ENCODE measurements around the gene DCTN5. TPM values are rescaled to one million over a fixed set of nuclear protein-coding genes. Genes with fewer than 3 reads are reported as not detected.

The DCTN5 gene
- total and polyA plus RNA-seq, 8 donors, result 55.1 to 66.4 (median 60.4) TPM

GRCh38 chr16:23663918-23664317, 22.7 kb downstream of the DCTN5 start:
- Histone ChIP-seq H3K36me3 (peaks cover 0 to 100% of the 10 kb centered on the region in 2 donors), H3K27ac (no peak overlapping the region), H3K9me3 (no peaks in the 10 kb centered on the region), H3K27me3 (no peaks in the 10 kb centered on the region), H3K4me1 (no peaks in the 10 kb centered on the region), H3K4me3 (no peak overlapping the region)
- DNase-seq, result no peak
- intact Hi-C loops (cut with DNase I), result no loop called here
- ATAC-seq, result no peak
- no peak for TF ChIP-seq CTCF (IDR thresholded peaks at IDR 0.05)

GRCh38 chr16:23666571-23667354, 25.5 kb downstream of the DCTN5 start:
- ATAC-seq, result no peak
- Histone ChIP-seq H3K27me3 (no peaks in the 10 kb centered on the region), H3K4me3 (no peak overlapping the region), H3K36me3 (peaks cover 0 to 100% of the 10 kb centered on the region in 2 donors), H3K27ac (no peak overlapping the region), H3K9me3 (no peaks in the 10 kb centered on the region), H3K4me1 (no peaks in the 10 kb centered on the region)
- DNase-seq, result no peak
- intact Hi-C loops (cut with DNase I), result no loop called here
- TF ChIP-seq CTCF (IDR thresholded peaks at IDR 0.05), result no peak

- ATAC-seq (no peak), DNase-seq (no peak)
- Histone ChIP-seq H3K27ac (no peak overlapping the region), H3K4me3 (no peak overlapping the region), H3K4me1 (no peaks in the 10 kb centered on the region), H3K36me3 (peaks cover 0 to 100% of the 10 kb centered on the region in 2 donors), H3K9me3 (no peaks in the 10 kb centered on the region), H3K27me3 (no peaks in the 10 kb centered on the region)
- intact Hi-C loops (cut with DNase I), result no loop called here
- TF ChIP-seq CTCF (IDR thresholded peaks at IDR 0.05), result no peak
Observed at GRCh38 chr16:23667355-23667659, 26.0 kb downstream of the DCTN5 start.

DNA sequence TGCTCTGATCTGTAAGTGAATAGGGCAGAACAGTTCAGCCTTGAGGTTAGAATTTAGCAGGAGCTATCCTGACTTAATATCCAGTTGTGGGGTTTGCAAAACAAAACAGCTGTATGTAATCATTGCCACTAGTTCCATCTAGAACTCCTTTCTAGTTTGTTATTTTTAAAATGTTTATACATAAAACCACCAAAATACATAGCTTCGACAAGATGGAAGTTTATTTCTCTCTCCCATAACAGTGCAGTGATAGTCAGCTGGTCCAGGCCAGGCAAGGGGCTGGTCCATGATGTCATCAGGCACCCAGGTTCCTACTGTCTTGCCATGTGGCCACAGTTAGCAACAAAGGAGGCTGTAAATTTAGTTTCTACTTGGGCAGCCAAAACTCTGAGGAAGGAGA, 27.0 kb downstream of the DCTN5 start:
- no peak for TF ChIP-seq CTCF (IDR thresholded peaks at IDR 0.05)
- no peaks in the 10 kb centered on the region for H3K4me1 ChIP-seq
- no peaks in the 10 kb centered on the region for H3K9me3 ChIP-seq
- DNase-seq, result peak in 2 of 4 donors; percentile 36 to 38
- no peak overlapping the region for H3K27ac ChIP-seq
- no peaks in the 10 kb centered on the region for H3K27me3 ChIP-seq
- H3K36me3 ChIP-seq, result peaks cover 0 to 93% of the 10 kb centered on the region in 2 donors
- peak; percentile 49 for ATAC-seq
- intact Hi-C loops (cut with DNase I), result no loop called here
- H3K4me3 ChIP-seq, result no peak overlapping the region

- H3K27me3 ChIP-seq, result no peaks in the 10 kb centered on the region
- no peaks in the 10 kb centered on the region for H3K4me1 ChIP-seq
- H3K36me3 ChIP-seq, result peaks cover 0 to 86% of the 10 kb centered on the region in 2 donors
- H3K27ac ChIP-seq, result no peak overlapping the region
- H3K4me3 ChIP-seq, result no peak overlapping the region
- no peaks in the 10 kb centered on the region for H3K9me3 ChIP-seq
- ATAC-seq (no peak), DNase-seq (no peak)
- intact Hi-C loops (cut with DNase I), result no loop called here
- TF ChIP-seq CTCF (IDR thresholded peaks at IDR 0.05), result no peak
Observed at GRCh38 chr16:23668873-23669272, 27.6 kb downstream of the DCTN5 start.
